ENCODE data around the gene GAS7. TPM values are rescaled to one million over a fixed set of nuclear protein-coding genes. Genes with fewer than 3 reads are reported as not detected.

GAS7 gene
- total and polyA plus RNA-seq, 10 of the 15 experiments (the other 5 are each of a cell fraction or from before 2014, with no cell fraction given), result 2.3 to 53.4 (median 24.0) TPM

DNA sequence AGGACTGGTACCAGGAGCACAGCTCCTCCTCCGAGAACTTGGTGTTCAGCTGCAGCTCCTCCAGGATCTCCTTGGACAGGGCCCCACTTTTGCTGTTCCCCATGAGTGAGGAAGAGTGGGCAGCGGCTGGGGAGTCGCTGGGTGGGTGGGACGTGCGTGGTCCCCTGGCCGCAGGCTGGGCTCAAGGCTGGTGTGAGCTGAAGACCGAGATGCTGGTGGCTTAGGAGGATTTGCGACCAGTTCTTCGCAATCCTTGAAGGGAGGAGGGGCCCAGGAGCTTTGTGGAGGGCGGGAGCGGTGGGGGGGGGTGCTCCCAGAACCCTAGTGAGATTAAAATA is 293.4 kb downstream of the GAS7 start, which contains the start of gene RCVRN (continued):
- no peak for TF ChIP-seq IRF4 (IDR thresholded peaks at IDR 0.05; ENCODE audit: low read depth, low read length)
- TF ChIP-seq, protein P1, sequence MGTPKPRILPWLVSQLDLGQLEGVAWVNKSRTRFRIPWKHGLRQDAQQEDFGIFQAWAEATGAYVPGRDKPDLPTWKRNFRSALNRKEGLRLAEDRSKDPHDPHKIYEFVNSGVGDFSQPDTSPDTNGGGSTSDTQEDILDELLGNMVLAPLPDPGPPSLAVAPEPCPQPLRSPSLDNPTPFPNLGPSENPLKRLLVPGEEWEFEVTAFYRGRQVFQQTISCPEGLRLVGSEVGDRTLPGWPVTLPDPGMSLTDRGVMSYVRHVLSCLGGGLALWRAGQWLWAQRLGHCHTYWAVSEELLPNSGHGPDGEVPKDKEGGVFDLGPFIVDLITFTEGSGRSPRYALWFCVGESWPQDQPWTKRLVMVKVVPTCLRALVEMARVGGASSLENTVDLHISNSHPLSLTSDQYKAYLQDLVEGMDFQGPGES (IDR thresholded peaks at IDR 0.05), result no peak

DNA sequence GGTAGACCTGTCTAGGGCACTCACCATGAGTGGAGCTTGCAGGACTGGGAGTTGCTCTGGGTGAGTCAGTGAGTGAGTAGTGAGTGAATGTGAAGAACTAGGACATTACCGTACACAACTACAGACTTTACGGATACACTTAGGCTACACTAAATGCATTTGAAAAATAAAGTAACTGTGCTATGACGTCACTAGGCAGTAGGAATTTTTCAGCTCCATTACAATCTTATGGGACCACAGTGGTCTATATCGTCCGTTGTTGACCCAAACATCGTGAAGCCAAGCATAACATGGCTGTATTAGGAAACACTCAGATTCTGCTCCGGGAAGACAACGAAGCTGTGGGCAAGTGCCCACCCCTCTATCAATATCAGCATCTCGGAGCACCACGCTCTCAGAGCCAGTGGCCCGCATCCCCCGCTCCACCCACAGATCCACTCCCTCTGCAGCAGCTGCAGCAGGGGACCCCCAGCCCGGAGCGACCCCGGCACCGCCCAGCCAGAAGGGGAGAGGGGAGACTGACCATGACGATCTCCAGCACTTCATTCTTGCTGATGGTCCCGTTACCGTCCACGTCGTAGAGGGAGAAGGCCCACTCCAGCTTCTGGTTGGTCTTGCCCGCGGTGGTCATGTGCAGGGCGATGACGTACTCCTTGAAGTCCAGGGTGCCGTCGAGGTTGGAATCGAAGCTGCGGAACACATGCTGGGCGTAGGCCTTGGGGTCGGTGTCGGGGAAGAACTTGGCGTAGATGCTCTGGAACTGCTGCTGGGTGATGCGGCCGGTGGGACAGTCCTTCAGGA is 293.9 kb downstream of the GAS7 start:
- no peak overlapping the region for H3K4me2 ChIP-seq (ENCODE audit: control insufficient read depth, insufficient read depth)
- FAIRE-seq, result no peak
- ChIA-PET POLR2A (no interaction called here), SMC1A (ENCODE audit: uncharacterized antibody, unreplicated experiment) (no interaction called here), RAD21 (ENCODE audit: unreplicated experiment) (interaction anchor here (1.0 kb wide), 1 partner anchor 21 kb away, joined by 4 read pairs; no protein-coding TSS in a partner anchor), CTCF (interaction anchor here (1.4 kb wide), 1 partner anchor 14 kb away, joined by 3 read pairs; no protein-coding TSS in a partner anchor)
- BruUV-seq (replicated peaks), result no TSS peak
- H3K36me3 ChIP-seq (ENCODE audit: control insufficient read depth in 2 of 2, insufficient read depth in 2 of 2, low read length in 1 of 2), result no peaks in the 10 kb centered on the region
- no peak for DNase-seq (ENCODE audit: low read depth, low spot score)
- no peak overlapping the region for H3K9ac ChIP-seq (ENCODE audit: control insufficient read depth, insufficient read depth, low read length)
- no peaks in the 10 kb centered on the region for H3K4me1 ChIP-seq (ENCODE audit: control insufficient read depth, insufficient read depth, low read length)
- H3K4me3 ChIP-seq, result no peak overlapping the region
- 68% methylated on average over 30 of the region's 35 CpGs for WGBS (ENCODE audit: insufficient coverage, insufficient replicate concordance, low lambda C conversion rate, missing lambda C conversion rate)
- H3K79me2 ChIP-seq (ENCODE audit: control insufficient read depth, insufficient read depth, low read length), result no peaks in the 10 kb centered on the region
- intact Hi-C loops (cut with micrococcal nuclease; ENCODE audit: unreplicated experiment) (no loop called here), in situ Hi-C loops (cut with MboI) (no loop called here)
- H3K27ac ChIP-seq (ENCODE audit: control insufficient read depth, insufficient read depth), result no peak overlapping the region
- no peak for ATAC-seq
- H3K9me3 ChIP-seq (replicated peaks; ENCODE audit: control insufficient read depth, insufficient read depth, low read length), result no peaks in the 10 kb centered on the region
- H3K27me3 ChIP-seq (replicated peaks in 1 of 2; ENCODE audit: control insufficient read depth in 2 of 2, insufficient read depth in 2 of 2, low read length in 1 of 2), result peaks cover 0 to 2% of the 10 kb centered on the region in 2 experiments; a peak in 1 of 4 replicates
- no peak overlapping the region for H2AFZ ChIP-seq (ENCODE audit: control insufficient read depth, low read depth, low read length)
- H4K20me1 ChIP-seq (ENCODE audit: control insufficient read depth, insufficient read depth), result no peaks in the 10 kb centered on the region
- TF ChIP-seq NRF1 (conservative IDR thresholded peaks at IDR 0.05; ENCODE audit: low read depth, low read length), result no peak
- no peak for TF ChIP-seq HDAC6 (IDR thresholded peaks at IDR 0.05; ENCODE audit: unreplicated experiment)
- TF ChIP-seq ZSCAN29 (IDR thresholded peaks at IDR 0.05), result no peak
- TF ChIP-seq, protein P2, sequence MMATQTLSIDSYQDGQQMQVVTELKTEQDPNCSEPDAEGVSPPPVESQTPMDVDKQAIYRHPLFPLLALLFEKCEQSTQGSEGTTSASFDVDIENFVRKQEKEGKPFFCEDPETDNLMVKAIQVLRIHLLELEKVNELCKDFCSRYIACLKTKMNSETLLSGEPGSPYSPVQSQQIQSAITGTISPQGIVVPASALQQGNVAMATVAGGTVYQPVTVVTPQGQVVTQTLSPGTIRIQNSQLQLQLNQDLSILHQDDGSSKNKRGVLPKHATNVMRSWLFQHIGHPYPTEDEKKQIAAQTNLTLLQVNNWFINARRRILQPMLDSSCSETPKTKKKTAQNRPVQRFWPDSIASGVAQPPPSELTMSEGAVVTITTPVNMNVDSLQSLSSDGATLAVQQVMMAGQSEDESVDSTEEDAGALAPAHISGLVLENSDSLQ (IDR thresholded peaks at IDR 0.05), result no peak
- no peak for TF ChIP-seq FOXK2 (IDR thresholded peaks at IDR 0.05)
- TF ChIP-seq NFIC (IDR thresholded peaks at IDR 0.05; ENCODE audit: low read depth, low read length), result no peak
- no peak for TF ChIP-seq ZNF622 (IDR thresholded peaks at IDR 0.05)
- no peak for TF ChIP-seq SMAD5 (IDR thresholded peaks at IDR 0.05; ENCODE audit: low read depth)
- no peak for TF ChIP-seq MYB (IDR thresholded peaks at IDR 0.05; ENCODE audit: borderline replicate concordance, low read depth, low read length)
- TF ChIP-seq, protein P3, sequence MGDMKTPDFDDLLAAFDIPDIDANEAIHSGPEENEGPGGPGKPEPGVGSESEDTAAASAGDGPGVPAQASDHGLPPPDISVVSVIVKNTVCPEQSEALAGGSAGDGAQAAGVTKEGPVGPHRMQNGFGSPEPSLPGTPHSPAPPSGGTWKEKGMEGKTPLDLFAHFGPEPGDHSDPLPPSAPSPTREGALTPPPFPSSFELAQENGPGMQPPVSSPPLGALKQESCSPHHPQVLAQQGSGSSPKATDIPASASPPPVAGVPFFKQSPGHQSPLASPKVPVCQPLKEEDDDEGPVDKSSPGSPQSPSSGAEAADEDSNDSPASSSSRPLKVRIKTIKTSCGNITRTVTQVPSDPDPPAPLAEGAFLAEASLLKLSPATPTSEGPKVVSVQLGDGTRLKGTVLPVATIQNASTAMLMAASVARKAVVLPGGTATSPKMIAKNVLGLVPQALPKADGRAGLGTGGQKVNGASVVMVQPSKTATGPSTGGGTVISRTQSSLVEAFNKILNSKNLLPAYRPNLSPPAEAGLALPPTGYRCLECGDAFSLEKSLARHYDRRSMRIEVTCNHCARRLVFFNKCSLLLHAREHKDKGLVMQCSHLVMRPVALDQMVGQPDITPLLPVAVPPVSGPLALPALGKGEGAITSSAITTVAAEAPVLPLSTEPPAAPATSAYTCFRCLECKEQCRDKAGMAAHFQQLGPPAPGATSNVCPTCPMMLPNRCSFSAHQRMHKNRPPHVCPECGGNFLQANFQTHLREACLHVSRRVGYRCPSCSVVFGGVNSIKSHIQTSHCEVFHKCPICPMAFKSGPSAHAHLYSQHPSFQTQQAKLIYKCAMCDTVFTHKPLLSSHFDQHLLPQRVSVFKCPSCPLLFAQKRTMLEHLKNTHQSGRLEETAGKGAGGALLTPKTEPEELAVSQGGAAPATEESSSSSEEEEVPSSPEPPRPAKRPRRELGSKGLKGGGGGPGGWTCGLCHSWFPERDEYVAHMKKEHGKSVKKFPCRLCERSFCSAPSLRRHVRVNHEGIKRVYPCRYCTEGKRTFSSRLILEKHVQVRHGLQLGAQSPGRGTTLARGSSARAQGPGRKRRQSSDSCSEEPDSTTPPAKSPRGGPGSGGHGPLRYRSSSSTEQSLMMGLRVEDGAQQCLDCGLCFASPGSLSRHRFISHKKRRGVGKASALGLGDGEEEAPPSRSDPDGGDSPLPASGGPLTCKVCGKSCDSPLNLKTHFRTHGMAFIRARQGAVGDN (IDR thresholded peaks at IDR 0.05), result no peak
- TF ChIP-seq FOS (IDR thresholded peaks at IDR 0.05; ENCODE audit: borderline replicate concordance, extremely low read depth, insufficient read length), result no peak
- no peak for TF ChIP-seq IKZF2 (IDR thresholded peaks at IDR 0.05)
- no peak for TF ChIP-seq ZNF274 (IDR thresholded peaks at IDR 0.05; ENCODE audit: insufficient read depth, insufficient read length)
- TF ChIP-seq EZH2 (IDR thresholded peaks at IDR 0.05; ENCODE audit: borderline replicate concordance, control insufficient read depth, low read depth, low read length), result no peak
- TF ChIP-seq KAT2A (conservative IDR thresholded peaks at IDR 0.05; ENCODE audit: control insufficient read depth, low read depth, low read length), result no peak
